ENCODE results near the gene NT5DC1.

NT5DC1 gene

GRCh38 chr6:116189472-116189871, 88.8 kb downstream of the NT5DC1 start:
- H3K9ac ChIP-seq (ENCODE audit: low read depth, low read length), result no peak overlapping the region
- H3K79me2 ChIP-seq (ENCODE audit: insufficient read depth, low read length), result no peaks in the 10 kb centered on the region
- H3K4me1 ChIP-seq (ENCODE audit: insufficient read depth, low read length), result no peaks in the 10 kb centered on the region
- TF ChIP-seq CTCF (IDR thresholded peaks at IDR 0.05; ENCODE audit: borderline replicate concordance, extremely low read depth, low read length, poor library complexity, severe bottlenecking) (no peak), EZH2 (IDR thresholded peaks at IDR 0.05; ENCODE audit: borderline replicate concordance, low read depth, low read length, severe bottlenecking) (no peak)
- no peak overlapping the region for H3K4me3 ChIP-seq (ENCODE audit: low read depth in 1 of 2, low read length in 2 of 2)
- ATAC-seq (ENCODE audit: insufficient read depth, low read depth) (no peak), DNase-seq (no peak)
- H3K36me3 ChIP-seq (ENCODE audit: insufficient read depth, low read length), result no peaks in the 10 kb centered on the region
- H4K20me1 ChIP-seq (ENCODE audit: insufficient read depth, low read length), result no peaks in the 10 kb centered on the region
- H3K27me3 ChIP-seq (ENCODE audit: insufficient read depth, low read length, poor library complexity), result no peaks in the 10 kb centered on the region
- no peaks in the 10 kb centered on the region for H3K9me3 ChIP-seq (ENCODE audit: insufficient read depth, low read length, severe bottlenecking)
- H3K27ac ChIP-seq (ENCODE audit: low read length), result no peak overlapping the region
- no peak overlapping the region for H3K4me2 ChIP-seq (ENCODE audit: insufficient read depth, low read length)
- H2AFZ ChIP-seq (ENCODE audit: low read depth, low read length), result no peak overlapping the region

DNA sequence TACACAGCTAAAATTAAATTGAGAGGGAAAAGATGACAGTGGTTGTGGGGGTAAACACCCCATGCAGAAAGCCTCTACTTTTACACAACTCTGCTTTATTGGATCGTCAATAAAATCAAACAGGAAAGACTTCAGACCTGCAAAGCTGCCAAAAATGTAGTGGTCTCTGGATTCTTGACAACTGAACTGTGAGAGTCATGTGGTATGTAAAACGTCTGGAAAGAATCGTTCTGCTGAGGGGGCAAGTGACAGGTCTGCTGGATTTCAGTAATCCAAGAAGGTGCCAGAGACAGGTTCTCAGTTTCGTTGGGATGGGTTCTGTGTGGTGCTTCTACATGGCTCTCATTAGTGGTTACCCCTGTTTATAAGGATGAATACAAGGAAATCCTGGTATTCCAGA, 89.9 kb downstream of the NT5DC1 start:
- ATAC-seq (ENCODE audit: insufficient read depth, low read depth) (no peak), DNase-seq (no peak)
- no peak for TF ChIP-seq EZH2 (IDR thresholded peaks at IDR 0.05; ENCODE audit: borderline replicate concordance, low read depth, low read length, severe bottlenecking)
- no peak for TF ChIP-seq CTCF (IDR thresholded peaks at IDR 0.05; ENCODE audit: borderline replicate concordance, extremely low read depth, low read length, poor library complexity, severe bottlenecking)

DNA sequence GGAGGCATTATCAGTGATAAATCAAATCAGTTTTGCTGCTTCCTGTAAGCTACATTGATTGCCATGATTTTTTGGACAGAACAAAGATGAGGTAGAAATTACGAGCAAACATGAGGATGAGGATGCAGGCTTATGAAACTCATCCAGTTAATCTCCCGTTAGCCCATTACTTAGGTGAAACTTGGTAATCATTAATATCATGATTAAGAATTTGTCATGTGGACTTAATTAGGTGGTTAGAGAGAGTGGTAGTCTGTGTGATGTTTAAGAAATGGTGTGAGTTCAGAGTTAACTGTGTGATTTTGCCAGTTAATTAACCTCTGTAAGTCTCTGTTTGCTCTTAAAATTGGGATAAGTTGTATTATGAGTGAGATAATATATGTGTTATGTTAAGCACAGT, 91.2 kb downstream of the NT5DC1 start:
- Histone ChIP-seq H4K20me1 (ENCODE audit: insufficient read depth, low read length) (no peaks in the 10 kb centered on the region), H3K27me3 (ENCODE audit: insufficient read depth, low read length, poor library complexity) (no peaks in the 10 kb centered on the region), H3K36me3 (ENCODE audit: insufficient read depth, low read length) (no peaks in the 10 kb centered on the region), H3K4me1 (ENCODE audit: insufficient read depth, low read length) (no peaks in the 10 kb centered on the region), H3K27ac (ENCODE audit: low read length) (no peak overlapping the region), H3K4me3 (ENCODE audit: low read depth in 1 of 2, low read length in 2 of 2) (no peak overlapping the region), H3K79me2 (ENCODE audit: insufficient read depth, low read length) (no peaks in the 10 kb centered on the region), H3K9ac (ENCODE audit: low read depth, low read length) (no peak overlapping the region), H3K4me2 (ENCODE audit: insufficient read depth, low read length) (no peak overlapping the region), H3K9me3 (ENCODE audit: insufficient read depth, low read length, severe bottlenecking) (no peaks in the 10 kb centered on the region), H2AFZ (ENCODE audit: low read depth, low read length) (no peak overlapping the region)
- DNase-seq (no peak), ATAC-seq (ENCODE audit: insufficient read depth, low read depth) (no peak)
- TF ChIP-seq EZH2 (IDR thresholded peaks at IDR 0.05; ENCODE audit: borderline replicate concordance, low read depth, low read length, severe bottlenecking), result no peak
- TF ChIP-seq CTCF (IDR thresholded peaks at IDR 0.05; ENCODE audit: borderline replicate concordance, extremely low read depth, low read length, poor library complexity, severe bottlenecking), result no peak

More for the DNA sequence above, 89.9 kb downstream of the NT5DC1 start:
- Histone ChIP-seq H3K9ac (ENCODE audit: low read depth, low read length) (no peak overlapping the region), H4K20me1 (ENCODE audit: insufficient read depth, low read length) (no peaks in the 10 kb centered on the region), H3K4me3 (ENCODE audit: low read depth in 1 of 2, low read length in 2 of 2) (no peak overlapping the region), H3K9me3 (ENCODE audit: insufficient read depth, low read length, severe bottlenecking) (no peaks in the 10 kb centered on the region), H3K27ac (ENCODE audit: low read length) (no peak overlapping the region), H3K36me3 (ENCODE audit: insufficient read depth, low read length) (no peaks in the 10 kb centered on the region), H2AFZ (ENCODE audit: low read depth, low read length) (no peak overlapping the region), H3K4me2 (ENCODE audit: insufficient read depth, low read length) (no peak overlapping the region), H3K27me3 (ENCODE audit: insufficient read depth, low read length, poor library complexity) (no peaks in the 10 kb centered on the region), H3K79me2 (ENCODE audit: insufficient read depth, low read length) (no peaks in the 10 kb centered on the region), H3K4me1 (ENCODE audit: insufficient read depth, low read length) (no peaks in the 10 kb centered on the region)

DNA sequence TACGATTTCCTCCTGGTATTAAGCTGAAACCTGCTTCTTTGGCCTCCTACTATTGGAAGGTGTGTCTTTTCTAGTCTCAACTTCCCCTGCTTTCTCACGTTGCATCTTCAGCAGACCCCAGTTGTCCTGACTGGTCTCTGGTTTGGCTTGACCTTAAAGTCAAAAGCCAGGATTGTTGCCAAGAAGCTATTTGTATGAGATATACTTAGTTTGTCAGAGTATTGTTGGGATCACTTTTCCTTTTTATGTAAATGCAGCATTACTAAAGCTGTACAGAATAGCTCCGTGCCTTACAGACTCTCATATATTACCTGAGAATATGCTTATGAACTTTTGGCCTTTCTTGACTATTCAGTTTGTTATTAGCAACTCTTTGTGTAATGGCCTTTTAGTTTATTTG, 92.1 kb downstream of the NT5DC1 start:
- Histone ChIP-seq H4K20me1 (ENCODE audit: insufficient read depth, low read length) (no peaks in the 10 kb centered on the region), H3K9ac (ENCODE audit: low read depth, low read length) (no peak overlapping the region), H3K27me3 (ENCODE audit: insufficient read depth, low read length, poor library complexity) (no peaks in the 10 kb centered on the region), H3K4me1 (ENCODE audit: insufficient read depth, low read length) (no peaks in the 10 kb centered on the region), H3K79me2 (ENCODE audit: insufficient read depth, low read length) (no peaks in the 10 kb centered on the region), H3K4me2 (ENCODE audit: insufficient read depth, low read length) (no peak overlapping the region), H3K4me3 (ENCODE audit: low read depth in 1 of 2, low read length in 2 of 2) (no peak overlapping the region), H3K36me3 (ENCODE audit: insufficient read depth, low read length) (no peaks in the 10 kb centered on the region), H2AFZ (ENCODE audit: low read depth, low read length) (no peak overlapping the region), H3K9me3 (ENCODE audit: insufficient read depth, low read length, severe bottlenecking) (no peaks in the 10 kb centered on the region), H3K27ac (ENCODE audit: low read length) (no peak overlapping the region)
- DNase-seq, result no peak
- ATAC-seq (ENCODE audit: insufficient read depth, low read depth), result no peak
- TF ChIP-seq EZH2 (IDR thresholded peaks at IDR 0.05; ENCODE audit: borderline replicate concordance, low read depth, low read length, severe bottlenecking), result no peak
- no peak for TF ChIP-seq CTCF (IDR thresholded peaks at IDR 0.05; ENCODE audit: borderline replicate concordance, extremely low read depth, low read length, poor library complexity, severe bottlenecking)
